Motor neuron (in vitro differentiated cells): Measurements from ENCODE around the gene TSPAN18. TPM values are rescaled to one million over a fixed set of nuclear protein-coding genes. Genes with fewer than 3 reads are reported as not detected.
A peak's percentile ranks its signal among the peaks of the same experiment; 100 is the strongest.
"Not testable (repeated sequence)": the region's sequence is repeated elsewhere in the genome, so short reads cannot be mapped to it uniquely, and the experiment has no call there.

Experiments
- ATAC-seq, 8 experiments: fragments of 200-7000 bp; cut with Tn5 transposase; replicated peaks in 6 of 8; 2 replicates each; pipeline ENCODE4 v1.8.0; 2021; ENCODE audit warnings: mild to moderate bottlenecking in 8 of 8, moderate library complexity in 8 of 8
- H3K27ac ChIP-seq, 2 donors: fragments of 250-450 bp; sonication (Bioruptor Pico); 2 replicates each; pipeline ENCODE4 v1.9.0; 2021; ENCODE audit warnings: antibody characterized with exemption in 2 of 2, mild to moderate bottlenecking in 2 of 2, moderate library complexity in 1 of 2
- H3K4me1 ChIP-seq, 2 donors: fragments of 250-450 bp; sonication (Bioruptor Pico); replicated peaks in 1 of 2; 2 replicates each; pipeline ENCODE4 v1.6.1; 2021; ENCODE audit warnings: antibody characterized with exemption in 2 of 2, mild to moderate bottlenecking in 2 of 2, moderate library complexity in 1 of 2
- H3K4me3 ChIP-seq, 5 donors: fragments of 250-450 bp; sonication (Bioruptor Pico); 2 replicates each; pipeline ENCODE4 v1.9.0; 2021; ENCODE audit warnings: antibody characterized with exemption in 5 of 5, mild to moderate bottlenecking in 5 of 5, moderate library complexity in 4 of 5
- WGBS, 10 experiments: fragments of 450-650 bp; shearing (Covaris generic); methylation state at CpG; one replicate each; pipeline ENCODE4 v1.0.0; 2022; 5-methylcytosine and 5-hydroxymethylcytosine counted together
- in situ Hi-C, 9 experiments: fragments of 400-800 bp; cut with MboI; loops; one replicate each; pipeline ENCODE4 v1.15.0; 2021; ENCODE audit warnings: low sequenced_read_pairs in 9 of 9, low pct_unique_long_range_greater_than_20kb in 2 of 9; ENCODE audit not compliant: unreplicated experiment in 9 of 9
- total RNA-seq, 8 experiments: library from RNA; unstranded; fragments of 300-600 nt; gene quantifications; 2 replicates each; pipeline versions ENCODE4 v1.2.3 to v1.2.4, GENCODE V29; 2022

Gene TSPAN18
- total RNA-seq, 8 experiments from 2014 or later: 17.4 to 128 (median 30.2) TPM

- 100% methylated on average over 2 of the region's 3 CpGs; no CpG with 5 or more reads in 9 of the 10 experiments for WGBS, 10 experiments
- H3K4me1 ChIP-seq: peaks cover 19 to 23% of the 10 kb centered on the region in 2 donors
- ATAC-seq, in situ Hi-C loops, H3K4me3 ChIP-seq, H3K27ac ChIP-seq: not testable (repeated sequence)
These were observed 144.9 kb downstream of the TSPAN18 start for GRCh38 chr11:44871682-44872081.

- Histone ChIP-seq H3K4me3 (no peak overlapping the region), H3K27ac (no peak overlapping the region), H3K4me1 (peaks cover 28 to 31% of the 10 kb centered on the region in 2 donors)
- WGBS, 10 experiments: 83 to 100% methylated on average over 1 of the region's 1 CpG; no CpG with 5 or more reads in 8 of the 10 experiments
- ATAC-seq: no peak
- in situ Hi-C loops: no loop called here
These were observed 145.8 kb downstream of the TSPAN18 start for GRCh38 chr11:44872556-44872955.

- no peak overlapping the region for H3K4me3 ChIP-seq
- peaks cover 38 to 41% of the 10 kb centered on the region in 2 donors for H3K4me1 ChIP-seq
- in situ Hi-C loops: no loop called here
- no peak overlapping the region for H3K27ac ChIP-seq
- WGBS, 10 experiments: 0 to 40% (median 17%) methylated on average over 1 of the region's 1 CpG; no CpG with 5 or more reads in 6 of the 10 experiments
- peak in 5 of 8 experiments; percentile 61 to 78 (median 75) for ATAC-seq
These were observed 146.8 kb downstream of the TSPAN18 start for GRCh38 chr11:44873537-44873936.

GRCh38 chr11:44874284-44874683 lies 147.5 kb downstream of the TSPAN18 start:
- H3K4me1 ChIP-seq: peaks cover 44 to 48% of the 10 kb centered on the region in 2 donors
- ATAC-seq: no peak
- WGBS, 10 experiments: 33 to 100% (median 83%) methylated on average over 1 to 3 of the region's 3 CpGs; no CpG with 5 or more reads in 3 of the 10 experiments
- no peak overlapping the region for H3K27ac ChIP-seq
- H3K4me3 ChIP-seq: no peak overlapping the region
- in situ Hi-C loops: no loop called here

- in situ Hi-C loops: loop anchor here in 2 of 9 experiments (25.0 kb wide), 1 partner anchor 138 kb away; the partner anchor contains the start of gene TSPAN18 (in 2 of the 2)
- 60 to 100% (median 87%) methylated on average over 1 to 3 of the region's 4 CpGs; no CpG with 5 or more reads in 7 of the 10 experiments for WGBS, 10 experiments
- H3K4me3 ChIP-seq: no peak overlapping the region
- H3K27ac ChIP-seq: peak overlapping the region in 1 of 2 donors; percentile 35
- ATAC-seq: no peak
- H3K4me1 ChIP-seq: peaks cover 42 to 48% of the 10 kb centered on the region in 2 donors
These were observed 148.3 kb downstream of the TSPAN18 start for GRCh38 chr11:44875037-44875436.

DNA sequence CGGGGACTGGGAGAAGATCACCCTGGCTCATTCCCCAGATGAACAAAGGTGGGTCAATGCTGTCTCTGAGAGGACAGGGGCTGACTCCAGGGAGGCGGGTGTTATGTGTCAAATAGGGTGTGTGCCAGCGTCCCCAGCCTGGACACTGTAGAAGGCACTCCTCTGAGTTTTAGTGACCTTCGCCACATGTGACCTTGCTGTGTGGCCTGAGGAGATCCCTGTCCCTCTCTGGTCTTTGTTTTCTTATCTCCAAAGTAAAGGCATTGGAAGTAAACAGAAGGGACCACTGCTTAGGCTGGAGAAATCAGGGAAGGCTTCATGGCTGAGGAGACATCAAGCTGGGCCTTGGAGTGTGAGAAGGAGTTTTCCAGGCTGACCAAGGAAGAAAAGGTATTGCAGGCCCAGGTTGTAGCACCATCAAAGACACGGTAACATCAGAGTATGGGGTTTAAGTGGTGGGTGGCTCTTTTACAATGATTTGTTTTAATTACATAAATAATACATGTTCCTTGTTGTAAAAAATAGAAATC lies 149.5 kb downstream of the TSPAN18 start:
- Histone ChIP-seq H3K4me1 (peaks cover 34 to 40% of the 10 kb centered on the region in 2 donors), H3K4me3 (no peak overlapping the region), H3K27ac (no peak overlapping the region)
- in situ Hi-C loops: loop anchor here in 2 of 9 experiments (25.0 kb wide), 1 partner anchor 139 kb away; the partner anchor contains the start of gene TSPAN18 (in 2 of the 2)
- no peak for ATAC-seq
- WGBS, 10 experiments: 60 to 100% (median 96%) methylated on average over 1 to 5 of the region's 5 CpGs; no CpG with 5 or more reads in 5 of the 10 experiments

GRCh38 chr11:44876906-44877305 lies 150.1 kb downstream of the TSPAN18 start:
- Histone ChIP-seq H3K4me3 (no peak overlapping the region), H3K27ac (peak overlapping the region in 1 of 2 donors; percentile 26), H3K4me1 (peaks cover 34 to 40% of the 10 kb centered on the region in 2 donors)
- in situ Hi-C loops: loop anchor here in 2 of 9 experiments (25.0 kb wide), 1 partner anchor 140 kb away; the partner anchor contains the start of gene TSPAN18 (in 2 of the 2)
- 60 to 69% (median 62%) methylated on average over 1 to 6 of the region's 12 CpGs; no CpG with 5 or more reads in 7 of the 10 experiments for WGBS, 10 experiments
- peak in 2 of 8 experiments; percentile 14 to 15 for ATAC-seq

DNA sequence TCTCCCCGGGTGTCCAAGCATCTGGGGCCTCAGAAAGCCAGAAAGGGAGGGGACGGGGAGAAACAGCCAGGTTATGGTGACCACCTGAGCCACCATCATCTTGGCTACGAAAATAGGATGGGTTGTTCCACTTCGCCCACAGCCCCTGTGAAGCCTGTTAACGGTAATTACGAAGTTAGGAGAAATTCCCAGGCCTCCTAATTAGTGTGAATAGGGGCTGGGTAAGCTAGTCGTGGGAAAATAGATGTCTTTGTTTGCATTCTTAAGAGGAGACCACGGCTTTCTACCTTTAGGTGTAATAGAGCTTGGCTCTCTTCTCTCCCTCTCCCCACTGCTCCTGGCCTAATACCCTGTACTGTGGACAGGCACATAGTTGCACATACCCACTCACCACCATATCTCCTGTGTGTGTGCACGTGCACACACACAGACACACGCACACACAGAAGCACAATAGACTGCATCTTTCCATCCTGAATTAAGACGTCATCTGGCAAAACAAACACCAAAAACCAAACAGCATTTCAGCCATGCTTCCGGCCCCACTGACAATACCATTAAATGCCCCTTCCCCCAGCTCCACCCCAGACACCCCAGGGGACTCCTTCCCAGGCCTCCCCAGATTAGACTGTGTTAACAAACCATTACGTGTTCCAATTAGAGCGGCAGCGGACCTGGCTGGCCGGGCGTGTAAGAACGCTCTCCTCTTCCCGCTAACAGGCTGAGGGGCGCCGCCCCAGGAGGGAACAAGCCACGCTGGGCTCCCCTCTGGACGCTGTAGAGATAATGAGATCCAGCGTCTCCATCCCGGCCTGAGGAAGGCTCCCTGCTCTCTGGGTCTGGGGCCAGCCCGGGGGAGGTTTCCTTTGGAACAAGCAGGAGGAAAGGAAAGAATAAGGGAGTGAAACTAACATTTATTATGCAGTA lies 151.1 kb downstream of the TSPAN18 start:
- WGBS, 10 experiments: 20 to 93% (median 30%) methylated on average over 1 to 6 of the region's 26 CpGs; no CpG with 5 or more reads in 1 of the 10 experiments
- in situ Hi-C loops: loop anchor here in 2 of 9 experiments (25.0 kb wide), 1 partner anchor 141 kb away; the partner anchor contains the start of gene TSPAN18 (in 2 of the 2)
- Histone ChIP-seq H3K4me1 (peaks cover 42 to 48% of the 10 kb centered on the region in 2 donors), H3K27ac (peak overlapping the region; percentile 29 to 40), H3K4me3 (peak overlapping the region in 1 of 5 donors; percentile 2)
- ATAC-seq: peak in 7 of 8 experiments; percentile 49 to 81 (median 76)

DNA sequence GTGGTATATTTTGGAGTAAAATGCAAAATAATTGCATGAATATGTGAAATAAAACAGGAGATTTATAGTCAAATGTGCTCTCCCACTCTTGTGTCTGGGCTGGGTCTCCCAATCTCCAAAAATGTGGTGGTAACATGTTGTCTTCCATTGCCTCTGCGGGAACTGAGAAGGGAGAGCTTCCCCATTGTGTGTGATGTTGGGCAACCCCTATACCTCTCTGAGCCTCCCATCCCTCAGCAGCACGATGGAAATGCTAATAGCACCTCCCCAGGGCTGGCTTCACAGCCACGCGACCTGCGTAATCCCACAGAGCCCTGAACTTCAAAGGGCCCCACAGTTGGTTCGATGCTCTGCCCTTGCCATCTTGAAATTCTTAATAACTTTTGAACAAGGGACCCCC lies 151.9 kb downstream of the TSPAN18 start:
- in situ Hi-C loops: loop anchor here in 2 of 9 experiments (25.0 kb wide), 1 partner anchor 141 kb away; the partner anchor contains the start of gene TSPAN18 (in 2 of the 2)
- no peak for ATAC-seq
- H3K4me1 ChIP-seq: peaks cover 41 to 43% of the 10 kb centered on the region in 2 donors
- H3K27ac ChIP-seq: no peak overlapping the region
- 21 to 100% (median 68%) methylated on average over 2 to 6 of the region's 6 CpGs; no CpG with 5 or more reads in 3 of the 10 experiments for WGBS, 10 experiments
- no peak overlapping the region for H3K4me3 ChIP-seq

- no peak for ATAC-seq
- in situ Hi-C loops: loop anchor here in 2 of 9 experiments (25.0 kb wide), 1 partner anchor 142 kb away; the partner anchor contains the start of gene TSPAN18 (in 2 of the 2)
- Histone ChIP-seq H3K4me3 (no peak overlapping the region), H3K27ac (no peak overlapping the region), H3K4me1 (peaks cover 46 to 47% of the 10 kb centered on the region in 2 donors)
- 62 to 100% (median 80%) methylated on average over 1 to 6 of the region's 7 CpGs; no CpG with 5 or more reads in 5 of the 10 experiments for WGBS, 10 experiments
These were observed 152.7 kb downstream of the TSPAN18 start for GRCh38 chr11:44879432-44879831.

DNA sequence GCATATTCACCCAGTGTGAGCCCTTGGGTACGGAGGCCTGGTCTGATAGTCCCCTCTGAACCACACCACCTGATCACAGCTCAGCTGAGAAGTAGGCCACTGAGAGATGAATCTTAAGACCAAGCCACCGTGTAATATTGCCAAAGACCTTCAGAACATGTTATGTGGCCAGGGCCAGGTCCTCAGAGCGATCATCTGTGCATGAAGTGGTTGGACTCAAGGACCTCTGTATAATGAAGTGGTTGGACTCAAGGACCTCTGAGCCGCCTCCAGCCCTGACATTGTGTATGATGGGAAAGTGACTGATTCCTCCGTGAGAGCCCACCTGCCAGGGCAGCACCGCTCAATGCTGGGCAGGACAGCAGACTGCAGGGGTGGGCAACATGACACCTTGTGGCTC lies 153.7 kb downstream of the TSPAN18 start:
- Histone ChIP-seq H3K4me3 (no peak overlapping the region), H3K27ac (no peak overlapping the region), H3K4me1 (peaks cover 56 to 58% of the 10 kb centered on the region in 2 donors)
- 80 to 100% (median 100%) methylated on average over 1 to 4 of the region's 6 CpGs; no CpG with 5 or more reads in 5 of the 10 experiments for WGBS, 10 experiments
- in situ Hi-C loops: loop anchor here in 2 of 9 experiments (25.0 kb wide), 1 partner anchor 143 kb away; the partner anchor contains the start of gene TSPAN18 (in 2 of the 2)
- ATAC-seq: no peak

DNA sequence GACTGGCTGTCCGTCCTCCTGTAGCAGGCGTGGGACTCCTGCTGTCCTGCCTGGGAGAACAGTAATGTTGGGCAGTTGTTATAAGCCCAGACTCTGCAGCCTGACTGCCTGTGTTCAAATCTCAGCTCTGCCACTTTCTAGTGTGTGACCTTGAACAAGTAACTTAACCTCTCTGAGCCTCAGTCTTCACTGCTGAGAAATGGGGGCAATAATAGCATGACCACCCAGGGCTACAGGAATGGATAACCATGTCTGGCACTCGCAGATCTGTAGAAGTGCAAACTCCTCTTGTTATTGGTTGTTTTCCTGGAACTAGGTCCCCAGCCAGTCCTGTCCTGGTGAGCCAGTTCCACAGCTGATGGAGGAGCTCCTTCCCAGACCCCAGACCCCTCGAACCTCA lies 154.2 kb downstream of the TSPAN18 start:
- in situ Hi-C loops: loop anchor here in 2 of 9 experiments (25.0 kb wide), 1 partner anchor 144 kb away; the partner anchor contains the start of gene TSPAN18 (in 2 of the 2)
- H3K4me3 ChIP-seq: no peak overlapping the region
- WGBS, 10 experiments: 88 to 100% methylated on average over 1 of the region's 4 CpGs; no CpG with 5 or more reads in 8 of the 10 experiments
- no peak for ATAC-seq
- no peak overlapping the region for H3K27ac ChIP-seq
- peaks cover 61 to 62% of the 10 kb centered on the region in 2 donors for H3K4me1 ChIP-seq
